Germinal center (tissue), 1 donor: ENCODE results near the gene SGCD.

ENCODE experiments used
- DNase-seq: peaks from one replicate; pipeline ENCODE4 v3.0.0; 2012; ENCODE audit warnings: mixed read lengths, low spot score

The SGCD gene

GRCh38 chr5:156783092-156783491 is 456.1 kb downstream of the SGCD start:
- no peak for DNase-seq

- DNase-seq = no peak
These were observed 467.7 kb downstream of the SGCD start for GRCh38 chr5:156794687-156795086.

GRCh38 chr5:156798201-156798600 is 471.2 kb downstream of the SGCD start:
- DNase-seq = no peak

GRCh38 chr5:156799171-156799570 is 472.2 kb downstream of the SGCD start:
- DNase-seq = no peak

GRCh38 chr5:156800929-156801328 is 474.0 kb downstream of the SGCD start:
- DNase-seq = no peak

- no peak for DNase-seq
These were observed 475.5 kb downstream of the SGCD start for GRCh38 chr5:156802501-156802900.

GRCh38 chr5:156803404-156803803 is 476.4 kb downstream of the SGCD start:
- no peak for DNase-seq

- no peak for DNase-seq
These were observed 486.0 kb downstream of the SGCD start for GRCh38 chr5:156812959-156813358.

GRCh38 chr5:156815988-156816599 is 489.1 kb downstream of the SGCD start:
- peak; percentile 27 for DNase-seq
